OCI-LY3 (cell line): Measurements from ENCODE around the gene SART3.

Experiments used
- EZH2phosphoT487 ChIP-seq: fragments of 200-600 bp; shearing (Covaris generic); IDR thresholded peaks from 2 replicates; pipeline ENCODE4 v1.6.1; 2018; ENCODE audit warnings: antibody characterized with exemption, mixed run types, low read depth
- TF ChIP-seq, protein P1 (sequence below): fragments of 200-600, 300-600 bp; sonication (generic); IDR thresholded peaks from 2 replicates; pipeline ENCODE4 v1.5.1; 2014; ENCODE audit warnings: antibody characterized with exemption, low read length, low read depth

- TF ChIP-seq, protein P1, sequence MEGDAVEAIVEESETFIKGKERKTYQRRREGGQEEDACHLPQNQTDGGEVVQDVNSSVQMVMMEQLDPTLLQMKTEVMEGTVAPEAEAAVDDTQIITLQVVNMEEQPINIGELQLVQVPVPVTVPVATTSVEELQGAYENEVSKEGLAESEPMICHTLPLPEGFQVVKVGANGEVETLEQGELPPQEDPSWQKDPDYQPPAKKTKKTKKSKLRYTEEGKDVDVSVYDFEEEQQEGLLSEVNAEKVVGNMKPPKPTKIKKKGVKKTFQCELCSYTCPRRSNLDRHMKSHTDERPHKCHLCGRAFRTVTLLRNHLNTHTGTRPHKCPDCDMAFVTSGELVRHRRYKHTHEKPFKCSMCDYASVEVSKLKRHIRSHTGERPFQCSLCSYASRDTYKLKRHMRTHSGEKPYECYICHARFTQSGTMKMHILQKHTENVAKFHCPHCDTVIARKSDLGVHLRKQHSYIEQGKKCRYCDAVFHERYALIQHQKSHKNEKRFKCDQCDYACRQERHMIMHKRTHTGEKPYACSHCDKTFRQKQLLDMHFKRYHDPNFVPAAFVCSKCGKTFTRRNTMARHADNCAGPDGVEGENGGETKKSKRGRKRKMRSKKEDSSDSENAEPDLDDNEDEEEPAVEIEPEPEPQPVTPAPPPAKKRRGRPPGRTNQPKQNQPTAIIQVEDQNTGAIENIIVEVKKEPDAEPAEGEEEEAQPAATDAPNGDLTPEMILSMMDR, result no peak
- TF ChIP-seq EZH2phosphoT487, result no peak
These were observed 7.2 kb downstream of the SART3 start for GRCh38 chr12:108553799-108554198.
